BLaER1 treated with 17β-estradiol and CSF1 and Interleukin-3, amounts not matched to agents 10 nM and 100 nM (cell line): ENCODE results near the gene CD247.

Source experiments
- H3K27ac ChIP-seq, 11 experiments: shearing (Covaris generic); formaldehyde crosslinking; 2 replicates each; pipeline ENCODE4 v1.8.1; 2022
- H3K27me3 ChIP-seq, 11 experiments: shearing (Covaris generic); formaldehyde crosslinking; 2 replicates each; pipeline ENCODE4 v1.8.1; 2022
- H3K36me3 ChIP-seq, 11 experiments: shearing (Covaris generic); formaldehyde crosslinking; 2 replicates each; pipeline ENCODE4 v1.8.1; 2022
- H3K4me1 ChIP-seq, 10 experiments: shearing (Covaris generic); formaldehyde crosslinking; 2 replicates each; pipeline ENCODE4 v1.8.1; 2022
- H3K4me2 ChIP-seq, 11 experiments: shearing (Covaris generic); formaldehyde crosslinking; 2 replicates each; pipeline ENCODE4 v1.8.1; 2022
- H3K4me3 ChIP-seq, 10 experiments: shearing (Covaris generic); formaldehyde crosslinking; 2 replicates each; pipeline ENCODE4 v1.8.1; 2022
- H3K9ac ChIP-seq, 11 experiments: shearing (Covaris generic); formaldehyde crosslinking; 2 replicates each; pipeline ENCODE4 v1.8.1; 2022
- H3K9me3 ChIP-seq, 11 experiments: shearing (Covaris generic); formaldehyde crosslinking; replicated peaks in 1 of 11; 2 replicates each; pipeline ENCODE4 v1.8.1; 2022
- H4K20me1 ChIP-seq, 11 experiments: shearing (Covaris generic); formaldehyde crosslinking; 2 replicates each; pipeline ENCODE4 v1.8.1; 2022
- Cebpa-rat ChIP-seq, 11 experiments: shearing (Covaris generic); IDR thresholded peaks; 2 replicates each; pipeline ENCODE4 v1.8.1; 2022

CD247 gene

DNA sequence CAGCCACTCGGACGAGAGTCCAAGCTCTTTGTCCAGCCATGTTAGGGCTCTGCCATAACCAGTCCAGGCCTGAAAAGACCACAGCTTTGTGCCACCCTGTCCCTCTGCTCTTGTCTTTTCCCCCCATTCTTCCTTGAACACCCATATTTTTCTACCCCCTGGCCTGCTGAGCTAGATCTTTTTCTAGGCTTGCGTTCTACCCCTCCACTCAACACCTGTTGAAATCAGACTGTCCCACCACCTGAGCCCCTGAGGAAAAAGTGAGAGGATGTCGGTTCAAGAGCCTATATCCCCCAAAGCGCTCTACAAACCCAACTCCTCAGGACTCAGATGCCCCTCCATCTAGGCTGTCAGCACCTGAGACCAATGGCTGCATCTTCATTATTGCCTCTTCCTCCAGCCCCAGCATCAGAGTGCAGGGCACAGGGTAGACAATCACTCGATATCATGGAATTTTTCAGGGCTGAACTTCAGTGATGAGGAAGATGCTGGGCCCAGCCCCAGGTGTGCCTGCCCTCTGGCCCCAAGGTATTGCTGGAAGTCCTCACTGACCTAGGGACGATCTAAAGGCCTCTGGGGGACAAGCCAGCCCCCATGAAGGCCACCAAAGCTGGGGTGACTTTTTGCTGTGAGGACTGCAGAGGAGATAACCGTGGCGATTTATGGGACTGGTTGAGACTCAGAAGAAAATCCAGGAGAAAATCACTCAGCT is 75.3 kb downstream of the CD247 start:
- no peak overlapping the region for H3K9ac ChIP-seq
- peaks cover 27 to 36% (median 31%) of the 10 kb centered on the region in 10 experiments for H3K4me1 ChIP-seq
- no peaks in the 10 kb centered on the region for H3K9me3 ChIP-seq
- no peak for TF ChIP-seq Cebpa-rat (IDR thresholded peaks at IDR 0.05)
- H4K20me1 ChIP-seq = no peaks in the 10 kb centered on the region
- no peak overlapping the region for H3K4me2 ChIP-seq
- no peak overlapping the region for H3K4me3 ChIP-seq
- no peaks in the 10 kb centered on the region for H3K36me3 ChIP-seq
- no peak overlapping the region for H3K27ac ChIP-seq
- peaks cover 0 to 22% (median 8%) of the 10 kb centered on the region in 11 experiments; a peak in 13 of 22 replicates for H3K27me3 ChIP-seq

DNA sequence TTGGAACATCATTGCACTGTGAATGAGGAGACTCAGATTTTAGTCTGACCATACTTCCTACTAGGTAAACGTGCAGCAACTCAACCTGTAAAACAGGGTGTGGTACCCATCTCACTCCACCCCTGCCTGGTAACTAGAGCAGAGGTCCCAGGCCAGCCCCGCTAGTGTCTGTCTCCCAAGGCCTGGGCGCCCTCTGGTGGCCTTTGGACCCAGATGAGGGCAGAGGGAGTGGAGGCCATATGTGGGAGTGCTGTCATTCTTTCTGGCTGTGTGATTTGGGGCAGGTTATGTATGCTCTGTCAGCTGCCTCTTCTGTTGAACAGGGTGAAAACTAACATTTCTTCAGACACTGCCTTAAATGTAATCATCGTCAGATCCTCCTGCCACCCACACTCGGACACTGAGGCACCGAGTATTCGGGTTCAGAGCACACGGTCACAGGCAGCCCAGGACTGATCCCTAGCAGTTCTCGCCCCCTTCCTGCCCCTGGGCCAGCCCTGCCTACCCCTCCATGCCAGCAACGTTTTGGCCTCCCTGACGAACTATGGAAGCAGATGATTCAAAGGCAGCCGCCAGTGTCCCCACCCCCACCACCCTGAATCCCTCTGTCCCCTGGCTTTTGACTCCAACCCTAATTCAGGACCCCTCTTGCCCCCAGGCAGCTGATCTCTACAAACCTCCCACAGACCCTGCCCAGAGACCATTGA is 76.0 kb downstream of the CD247 start:
- Histone ChIP-seq H3K36me3 (no peaks in the 10 kb centered on the region), H3K9me3 (no peaks in the 10 kb centered on the region)
- no peak for TF ChIP-seq Cebpa-rat (IDR thresholded peaks at IDR 0.05)

DNA sequence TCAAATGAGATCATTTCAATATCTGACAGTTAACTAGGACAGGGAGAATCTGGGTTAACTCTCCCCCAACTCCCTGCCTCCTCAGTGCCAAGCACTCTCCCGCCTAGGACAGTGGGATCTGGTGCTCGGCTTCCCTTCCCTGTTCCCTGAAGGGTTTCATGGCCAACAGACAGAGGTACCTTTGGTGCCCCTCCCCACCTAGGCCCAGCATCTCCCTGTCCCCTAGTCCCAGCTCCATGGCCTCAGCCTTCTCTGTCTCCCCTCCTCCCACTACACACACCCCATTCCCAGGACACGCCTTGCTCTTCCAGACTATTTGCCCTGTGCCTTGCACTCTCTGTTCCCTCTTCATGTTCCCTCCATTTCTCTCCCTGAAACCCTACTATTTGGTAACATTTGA is 77.1 kb downstream of the CD247 start:
- Histone ChIP-seq H3K4me3 (no peak overlapping the region), H3K9me3 (peaks cover 0 to 8% (median 1%) of the 10 kb centered on the region in 11 experiments; a peak in 10 of 22 replicates), H3K27me3 (peaks cover 0 to 22% (median 8%) of the 10 kb centered on the region in 11 experiments; a peak in 13 of 22 replicates), H3K36me3 (no peaks in the 10 kb centered on the region), H4K20me1 (no peaks in the 10 kb centered on the region), H3K9ac (no peak overlapping the region), H3K4me1 (peaks cover 17 to 39% (median 24%) of the 10 kb centered on the region in 10 experiments; a peak in 19 of 20 replicates), H3K27ac (no peak overlapping the region), H3K4me2 (no peak overlapping the region)
- TF ChIP-seq Cebpa-rat (IDR thresholded peaks at IDR 0.05) = no peak

More for the DNA sequence above, 76.0 kb downstream of the CD247 start:
- Histone ChIP-seq H3K27ac (no peak overlapping the region), H4K20me1 (no peaks in the 10 kb centered on the region), H3K27me3 (peaks cover 0 to 22% (median 8%) of the 10 kb centered on the region in 11 experiments; a peak in 13 of 22 replicates), H3K4me2 (no peak overlapping the region), H3K4me1 (peaks cover 21 to 36% (median 28%) of the 10 kb centered on the region in 10 experiments), H3K9ac (no peak overlapping the region), H3K4me3 (no peak overlapping the region)

DNA sequence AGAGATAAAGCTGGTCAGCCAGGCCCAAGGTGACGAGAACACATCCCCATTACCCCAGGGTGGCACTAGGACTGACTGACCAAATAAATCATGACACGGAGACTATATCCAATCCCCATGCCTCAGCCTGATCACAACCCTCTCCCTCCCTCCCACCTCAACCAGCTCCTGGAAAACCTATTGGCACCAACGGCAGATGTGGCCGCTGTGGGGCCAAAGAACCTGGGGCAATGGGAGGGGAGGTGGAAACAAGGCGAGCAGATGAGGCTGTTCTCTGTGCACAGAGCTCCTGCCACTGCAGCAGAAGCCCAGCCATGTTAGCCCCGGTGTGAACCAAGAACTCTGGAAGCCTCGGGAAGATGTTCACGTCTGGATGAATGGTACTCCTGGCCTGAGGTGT is 77.6 kb downstream of the CD247 start:
- no peaks in the 10 kb centered on the region for H4K20me1 ChIP-seq
- no peak overlapping the region for H3K27ac ChIP-seq
- H3K4me1 ChIP-seq = peaks cover 17 to 39% (median 24%) of the 10 kb centered on the region in 10 experiments; a peak in 19 of 20 replicates
- peaks cover 0 to 22% (median 8%) of the 10 kb centered on the region in 11 experiments; a peak in 13 of 22 replicates for H3K27me3 ChIP-seq
- H3K4me3 ChIP-seq = no peak overlapping the region
- no peak overlapping the region for H3K9ac ChIP-seq
- peaks cover 0 to 13% (median 6%) of the 10 kb centered on the region in 11 experiments; a peak in 15 of 22 replicates for H3K9me3 ChIP-seq
- no peaks in the 10 kb centered on the region for H3K36me3 ChIP-seq
- no peak for TF ChIP-seq Cebpa-rat (IDR thresholded peaks at IDR 0.05)
- no peak overlapping the region for H3K4me2 ChIP-seq

DNA sequence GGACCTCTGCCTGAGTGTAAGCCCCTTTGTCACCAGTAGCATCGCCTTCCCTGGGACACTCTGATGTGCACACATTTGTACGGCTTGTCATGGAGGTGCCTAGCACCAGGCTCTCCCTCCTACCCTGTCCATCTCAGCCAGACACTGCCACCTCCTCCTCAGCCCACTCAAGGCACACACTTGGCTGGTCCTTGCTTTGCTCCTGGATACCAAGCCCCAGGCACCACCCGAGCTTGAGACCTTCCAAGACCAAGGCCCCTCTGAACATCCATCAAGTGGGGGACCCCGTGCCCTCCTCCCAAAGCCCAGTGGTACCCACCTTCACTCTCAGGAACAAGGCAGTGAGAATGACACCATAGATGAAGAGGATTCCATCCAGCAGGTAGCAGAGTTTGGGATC is 78.0 kb downstream of the CD247 start:
- H4K20me1 ChIP-seq = no peaks in the 10 kb centered on the region
- H3K4me2 ChIP-seq = peak overlapping the region in 1 of 11 experiments; percentile 94; a peak in 1 of 22 replicates
- H3K36me3 ChIP-seq = no peaks in the 10 kb centered on the region
- no peak overlapping the region for H3K27ac ChIP-seq
- H3K27me3 ChIP-seq = peaks cover 0 to 22% (median 8%) of the 10 kb centered on the region in 11 experiments; a peak in 13 of 22 replicates
- H3K4me1 ChIP-seq = peaks cover 17 to 39% (median 24%) of the 10 kb centered on the region in 10 experiments; a peak in 19 of 20 replicates
- H3K4me3 ChIP-seq = no peak overlapping the region
- no peak overlapping the region for H3K9ac ChIP-seq
- no peak for TF ChIP-seq Cebpa-rat (IDR thresholded peaks at IDR 0.05)
- H3K9me3 ChIP-seq = peaks cover 0 to 17% (median 10%) of the 10 kb centered on the region in 11 experiments; a peak in 15 of 22 replicates

DNA sequence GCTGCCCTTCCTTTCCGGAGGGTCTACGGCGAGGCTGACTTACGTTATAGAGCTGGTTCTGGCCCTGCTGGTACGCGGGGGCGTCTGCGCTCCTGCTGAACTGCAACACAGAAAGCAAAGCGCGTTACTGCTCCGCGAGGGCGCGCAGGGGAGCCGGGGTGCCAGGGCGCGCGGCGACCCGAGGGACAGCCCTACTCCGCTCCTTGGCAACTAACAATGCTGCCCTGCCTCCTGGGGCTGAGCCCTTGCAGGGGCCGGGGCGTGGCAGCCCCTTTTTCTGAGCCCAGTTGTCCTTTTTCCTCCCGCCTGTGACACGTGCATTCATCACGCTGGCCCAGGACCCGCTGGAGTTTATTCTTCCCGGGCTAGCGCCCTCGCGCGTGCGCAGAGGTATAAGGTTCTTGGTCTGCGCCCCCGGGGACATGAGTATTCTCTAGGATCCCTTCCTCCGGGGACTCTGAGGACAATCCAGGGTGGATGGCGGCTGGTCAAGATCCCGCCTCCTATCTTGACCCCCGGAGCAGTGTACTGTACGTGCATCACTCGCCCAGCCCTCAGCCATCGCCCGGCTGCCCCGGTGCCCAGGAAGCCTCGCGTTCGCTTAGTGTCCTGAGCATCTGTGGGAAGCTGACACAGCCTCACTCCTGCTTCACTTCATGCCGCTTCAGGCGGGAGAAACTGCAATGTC is 78.9 kb downstream of the CD247 start:
- Histone ChIP-seq H3K36me3 (no peaks in the 10 kb centered on the region), H3K9ac (peak overlapping the region in 8 of 11 experiments; percentile 7 to 70 (median 52); a peak in 14 of 22 replicates), H3K4me2 (peak overlapping the region; percentile 82 to 99 (median 92)), H3K27ac (peak overlapping the region in 3 of 11 experiments; percentile 1 to 53 (median 13); a peak in 1 of 22 replicates), H3K27me3 (peaks cover 0 to 22% (median 8%) of the 10 kb centered on the region in 11 experiments; a peak in 13 of 22 replicates), H3K4me3 (peak overlapping the region; percentile 40 to 66 (median 54)), H3K9me3 (peaks cover 0 to 19% (median 12%) of the 10 kb centered on the region in 11 experiments; a peak in 15 of 22 replicates), H3K4me1 (peaks cover 17 to 41% (median 24%) of the 10 kb centered on the region in 10 experiments; a peak in 19 of 20 replicates), H4K20me1 (no peaks in the 10 kb centered on the region)
- no peak for TF ChIP-seq Cebpa-rat (IDR thresholded peaks at IDR 0.05)

DNA sequence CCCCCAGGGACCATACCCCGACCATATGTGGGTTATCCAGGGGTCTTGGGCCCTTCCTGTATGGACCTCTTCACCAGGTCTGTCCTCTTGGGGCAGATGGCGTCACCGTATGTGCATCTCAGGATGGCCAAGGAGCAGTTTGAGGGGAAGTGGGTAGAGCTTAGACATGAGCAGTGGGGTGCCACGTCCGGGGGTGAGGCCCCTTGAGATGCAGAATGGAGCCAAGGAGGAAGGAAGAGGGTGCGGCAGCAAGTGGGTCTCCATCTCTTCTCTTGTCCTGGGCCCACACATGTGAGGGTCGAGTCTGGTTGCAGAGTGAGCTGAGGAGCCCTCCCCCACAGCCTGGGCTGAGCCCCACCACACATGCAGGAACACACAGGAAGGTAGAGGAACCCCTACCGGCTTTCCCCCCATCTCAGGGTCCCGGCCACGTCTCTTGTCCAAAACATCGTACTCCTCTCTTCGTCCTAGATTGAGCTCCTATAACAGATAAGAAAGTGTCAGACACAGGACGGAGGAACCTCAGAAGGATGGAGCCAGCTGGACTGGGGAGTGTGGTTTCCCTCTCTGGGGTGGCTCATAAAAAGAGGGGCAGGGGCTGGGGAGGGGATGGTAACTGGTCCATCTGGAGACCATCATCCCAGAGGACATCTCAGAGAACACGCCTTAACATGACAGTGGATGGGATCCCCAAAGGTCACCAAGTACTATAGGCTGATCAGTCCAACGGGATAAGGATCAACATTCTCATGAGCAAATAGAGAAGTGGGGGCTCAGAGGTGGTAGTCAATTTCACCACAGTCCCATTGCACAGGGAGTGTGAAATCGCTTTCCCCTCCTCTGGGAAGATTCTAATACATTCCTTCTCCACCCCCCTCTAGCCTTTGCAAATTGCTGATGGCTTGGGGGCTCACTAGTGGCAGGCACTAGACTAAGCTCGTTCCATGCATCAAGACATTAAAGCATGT is 79.9 kb downstream of the CD247 start:
- Histone ChIP-seq H3K4me2 (peak overlapping the region; percentile 82 to 99 (median 92)), H3K4me1 (peaks cover 17 to 50% (median 33%) of the 10 kb centered on the region in 10 experiments; a peak in 19 of 20 replicates), H3K9ac (peak overlapping the region in 5 of 11 experiments; percentile 33 to 66 (median 57); a peak in 4 of 22 replicates), H3K4me3 (peak overlapping the region; percentile 40 to 66 (median 54)), H3K27me3 (peaks cover 0 to 22% (median 8%) of the 10 kb centered on the region in 11 experiments; a peak in 13 of 22 replicates), H4K20me1 (no peaks in the 10 kb centered on the region), H3K36me3 (no peaks in the 10 kb centered on the region), H3K9me3 (peaks cover 0 to 20% (median 12%) of the 10 kb centered on the region in 11 experiments; a peak in 15 of 22 replicates), H3K27ac (peak overlapping the region in 3 of 11 experiments; percentile 3 to 58 (median 53); a peak in 4 of 22 replicates)
- no peak for TF ChIP-seq Cebpa-rat (IDR thresholded peaks at IDR 0.05)
